NCI-H2029 treated with DMSO at 0.1 percent for 48 hours (cell line): ENCODE measurements around the gene FXYD4.
A peak's percentile ranks its signal among the peaks of the same experiment; 100 is the strongest.

ENCODE experiments used
- DNase-seq: peaks from one replicate; lab custom pipeline; 2025; lab: John Stamatoyannopoulos, UW

Gene FXYD4

GRCh38 chr10:43396061-43396927 is 24.9 kb downstream of the FXYD4 start:
- peak; percentile 38 for DNase-seq

- DNase-seq, result peak; percentile 29
Measured at GRCh38 chr10:43396928-43397624, 25.6 kb downstream of the FXYD4 start.

- DNase-seq, result no peak
Measured at GRCh38 chr10:43398939-43399319, 27.5 kb downstream of the FXYD4 start.

GRCh38 chr10:43399320-43400310 is 28.2 kb downstream of the FXYD4 start:
- no peak for DNase-seq

GRCh38 chr10:43401627-43402026 is 30.2 kb downstream of the FXYD4 start:
- DNase-seq, result no peak

- DNase-seq, result no peak
Measured at GRCh38 chr10:43402176-43402575, 30.7 kb downstream of the FXYD4 start.

GRCh38 chr10:43402880-43403452 is 31.5 kb downstream of the FXYD4 start:
- DNase-seq, result no peak

- DNase-seq, result no peak
Measured at GRCh38 chr10:43403911-43404703, 32.7 kb downstream of the FXYD4 start.

- DNase-seq, result no peak
Measured at GRCh38 chr10:43404704-43405084, 33.3 kb downstream of the FXYD4 start.

GRCh38 chr10:43407148-43407575 is 35.7 kb downstream of the FXYD4 start:
- DNase-seq, result no peak

GRCh38 chr10:43407576-43408330 is 36.3 kb downstream of the FXYD4 start:
- no peak for DNase-seq

GRCh38 chr10:43408331-43408709 is 36.9 kb downstream of the FXYD4 start:
- DNase-seq, result no peak

- DNase-seq, result peak; percentile 56
Measured at GRCh38 chr10:43408710-43409384, 37.4 kb downstream of the FXYD4 start, which contains the start of gene HNRNPF. Gene HNRNPF, minus strand, starts transcription at chr10:43409186. Its CDS starts 21,302 bp downstream, at chr10:43387884.

GRCh38 chr10:43409385-43410109 is 38.1 kb downstream of the FXYD4 start:
- no peak for DNase-seq

- DNase-seq, result no peak
Measured at GRCh38 chr10:43410345-43410744, 38.9 kb downstream of the FXYD4 start.

GRCh38 chr10:43411536-43411935 is 40.1 kb downstream of the FXYD4 start:
- DNase-seq, result no peak

- DNase-seq, result no peak
Measured at GRCh38 chr10:43415544-43415943, 44.1 kb downstream of the FXYD4 start.

- DNase-seq, result no peak
Measured at GRCh38 chr10:43417950-43418768, 46.7 kb downstream of the FXYD4 start.
